Measurements from ENCODE around the gene GRHPR.
"Not testable (repeated sequence)": the region's sequence is repeated elsewhere in the genome, so short reads cannot be mapped to it uniquely, and the experiment has no call there.

Gene GRHPR

DNA sequence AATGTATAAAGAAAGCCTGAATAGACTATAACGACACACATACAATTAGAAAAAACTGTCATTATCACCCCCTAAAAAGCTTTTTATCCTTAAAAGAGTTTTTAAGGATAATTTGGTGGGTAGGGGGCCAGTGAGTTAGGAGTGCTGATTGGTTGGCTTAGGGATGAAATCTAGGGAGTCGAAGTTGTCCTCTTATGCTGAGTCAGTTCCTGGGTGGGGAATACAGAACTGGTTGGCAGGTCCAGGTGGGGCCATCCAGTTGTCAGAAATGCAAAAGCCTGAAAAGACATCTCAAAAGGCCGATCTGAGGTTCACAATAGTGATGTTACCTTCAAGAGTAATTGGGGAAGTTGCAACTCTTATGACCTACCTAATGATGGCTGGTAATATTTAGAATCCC lies 29.1 kb downstream of the GRHPR start:
- DNase-seq: no peak

DNA sequence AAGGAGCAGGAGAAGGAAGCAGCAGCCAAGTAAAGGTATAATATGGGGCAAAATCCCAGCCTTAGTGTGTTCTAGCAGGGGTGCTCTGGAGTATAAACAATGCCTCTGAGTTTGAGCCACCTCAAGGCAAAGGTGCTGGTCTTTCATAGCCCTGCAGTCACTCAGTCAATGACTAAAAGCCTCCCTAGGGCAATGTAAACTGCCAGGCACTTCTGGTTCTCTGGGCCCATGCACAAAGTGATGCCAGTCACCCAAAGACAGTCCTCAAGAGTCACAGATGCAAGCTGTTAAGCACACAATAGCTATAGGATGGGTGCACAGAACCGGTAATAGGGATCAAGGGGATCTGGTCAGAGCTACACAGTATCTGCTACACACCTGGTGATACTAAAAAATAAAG lies 30.1 kb downstream of the GRHPR start:
- no peak for DNase-seq

DNA sequence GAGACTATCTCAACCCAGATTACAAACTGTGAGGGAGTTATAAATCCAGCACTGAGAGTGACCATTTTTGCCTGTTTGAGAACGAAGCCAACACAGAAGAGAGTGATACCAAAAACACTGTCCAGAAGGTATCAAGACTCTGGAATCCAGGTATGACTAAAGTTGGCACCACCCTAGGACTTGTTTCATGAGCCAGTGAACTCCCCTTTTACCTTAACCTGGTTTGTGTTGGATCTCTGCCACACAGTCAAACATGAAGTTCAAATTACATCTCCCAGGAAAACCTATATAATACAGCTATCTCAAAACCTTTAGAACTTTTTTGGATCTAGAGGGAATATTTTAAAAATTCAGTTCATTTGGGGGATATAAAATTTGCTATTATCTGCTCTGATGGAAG lies 31.3 kb downstream of the GRHPR start:
- no peak for DNase-seq

DNA sequence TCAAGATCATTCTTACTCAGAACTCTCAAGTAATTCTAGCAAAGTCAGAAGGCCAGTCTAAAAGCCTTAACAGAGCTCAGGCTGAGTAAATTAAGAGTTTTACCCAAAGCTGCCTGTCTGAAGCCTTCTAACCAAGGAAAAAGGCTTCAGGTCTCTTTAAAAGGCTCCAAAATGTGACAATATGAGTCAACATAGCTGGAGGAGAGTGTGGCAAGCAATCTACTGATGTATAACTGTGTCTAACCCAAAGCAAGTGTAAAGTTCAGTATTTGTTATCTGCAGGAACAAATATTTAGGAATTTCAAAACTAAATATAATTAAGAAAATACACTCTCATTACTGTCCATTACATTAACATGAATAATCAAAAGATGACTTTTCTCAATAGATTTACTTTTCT lies 31.7 kb downstream of the GRHPR start:
- no peak for DNase-seq

DNA sequence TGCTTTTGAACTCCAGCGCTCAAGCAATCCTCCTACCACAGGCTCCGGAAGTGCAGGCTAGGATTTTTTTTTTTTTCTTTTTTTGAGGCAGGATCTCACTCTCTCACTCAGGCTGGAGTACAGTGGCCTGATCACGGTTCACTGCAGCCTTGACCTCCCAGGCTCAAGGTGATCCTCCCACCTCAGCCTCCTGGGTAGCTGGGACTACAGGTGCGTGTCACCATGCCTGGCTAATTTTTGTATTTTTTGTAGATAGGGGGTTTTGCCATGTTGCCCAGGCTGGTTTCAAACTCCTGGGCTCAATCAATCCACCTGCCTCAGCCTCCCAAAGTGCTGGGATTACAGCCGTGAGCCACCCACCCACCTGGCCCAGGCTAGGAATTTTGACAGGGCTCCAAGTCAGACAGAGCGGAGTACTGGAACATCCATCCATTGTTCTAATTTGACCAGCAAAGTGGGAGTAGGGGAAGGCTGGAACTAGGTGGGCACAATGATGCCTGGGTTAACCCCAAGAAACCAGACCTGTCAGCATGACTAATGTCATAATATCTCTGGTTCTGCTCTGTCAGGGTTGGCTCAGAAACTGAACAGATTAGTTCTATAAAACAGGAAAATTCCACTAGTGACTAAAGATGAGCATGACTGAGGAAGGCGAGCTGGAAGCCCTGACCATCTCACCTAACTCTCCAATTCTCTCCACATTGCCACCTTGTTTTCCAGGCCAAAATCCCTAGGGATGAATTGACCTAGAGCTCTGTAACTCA lies 33.6 kb downstream of the GRHPR start:
- no peak for DNase-seq

DNA sequence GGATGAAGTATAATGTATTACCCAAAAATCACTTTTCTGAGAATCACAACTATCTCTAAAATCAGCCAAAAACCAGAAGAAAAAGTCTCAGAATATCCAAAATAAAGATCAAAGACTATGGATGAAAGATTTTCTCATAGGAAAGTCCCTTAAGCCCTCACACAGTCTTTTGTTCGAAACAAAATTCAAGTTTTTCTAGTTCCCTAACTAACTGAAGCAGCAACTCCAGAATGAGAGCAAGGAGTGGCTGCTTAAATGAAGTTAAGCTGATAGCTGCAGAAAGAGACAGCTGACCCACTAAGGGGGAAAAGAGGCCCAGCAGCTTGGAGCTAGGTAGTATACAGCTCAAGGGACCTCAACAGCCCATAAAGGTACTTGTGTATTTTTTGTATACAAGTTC lies 34.3 kb downstream of the GRHPR start:
- no peak for DNase-seq

DNA sequence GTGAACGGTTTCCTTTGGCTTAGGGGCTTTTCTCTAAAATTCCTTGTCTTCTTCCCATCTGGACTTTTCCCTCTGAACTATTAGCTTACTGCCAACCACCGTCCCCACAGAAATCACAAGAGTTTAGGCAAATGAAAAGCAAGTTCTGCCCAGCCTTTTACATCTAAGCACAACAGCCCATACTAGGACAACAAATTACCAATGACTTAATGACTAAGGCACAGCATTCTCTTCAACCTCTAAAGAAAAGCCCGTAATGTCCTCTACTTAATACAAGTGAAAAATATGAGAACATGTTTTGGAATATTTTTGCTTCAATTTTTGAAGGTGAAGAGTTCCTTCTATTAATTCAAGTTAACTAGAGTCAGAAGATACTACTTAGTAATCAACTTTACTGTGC lies 41.5 kb downstream of the GRHPR start:
- DNase-seq: no peak

DNA sequence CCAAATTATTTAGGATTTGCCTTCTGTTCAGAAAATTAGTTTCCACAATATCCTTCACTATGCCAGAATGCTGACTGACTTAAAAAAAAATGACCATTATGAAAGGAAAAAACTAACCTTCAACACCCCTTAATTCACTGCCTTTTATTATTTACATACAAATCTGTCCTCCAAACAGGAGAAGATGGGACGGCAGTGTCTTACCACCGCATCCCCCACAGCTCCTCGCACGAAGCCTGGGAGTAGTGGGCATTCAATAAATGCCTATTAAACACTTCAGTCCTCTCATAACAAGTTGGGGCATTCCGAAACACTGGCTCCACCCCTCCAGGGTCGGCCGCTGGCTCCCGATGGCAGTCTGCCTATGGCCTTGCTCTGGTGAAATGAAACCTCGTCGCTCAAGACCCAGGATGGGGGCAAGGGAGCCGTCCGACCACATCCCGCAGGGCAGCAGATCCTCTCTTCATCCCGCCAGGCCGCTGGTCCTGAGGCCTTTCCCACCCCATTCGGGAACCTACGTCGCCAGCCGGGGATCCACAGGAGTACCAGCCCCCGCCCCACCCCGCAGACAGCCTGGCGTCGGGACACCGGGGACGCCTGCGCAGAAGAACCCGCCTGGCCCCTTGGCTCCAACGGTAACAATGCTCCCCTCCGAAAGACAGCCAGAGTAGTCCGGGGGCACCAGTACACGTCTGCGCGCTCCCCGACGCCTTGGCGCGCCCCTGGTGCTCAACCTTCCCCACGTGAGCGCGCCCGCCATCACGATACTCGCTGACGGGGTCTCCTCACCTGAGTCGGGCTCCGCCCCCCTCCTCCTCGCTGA lies 42.1 kb downstream of the GRHPR start:
- DNase-seq: peak; percentile 96

DNA sequence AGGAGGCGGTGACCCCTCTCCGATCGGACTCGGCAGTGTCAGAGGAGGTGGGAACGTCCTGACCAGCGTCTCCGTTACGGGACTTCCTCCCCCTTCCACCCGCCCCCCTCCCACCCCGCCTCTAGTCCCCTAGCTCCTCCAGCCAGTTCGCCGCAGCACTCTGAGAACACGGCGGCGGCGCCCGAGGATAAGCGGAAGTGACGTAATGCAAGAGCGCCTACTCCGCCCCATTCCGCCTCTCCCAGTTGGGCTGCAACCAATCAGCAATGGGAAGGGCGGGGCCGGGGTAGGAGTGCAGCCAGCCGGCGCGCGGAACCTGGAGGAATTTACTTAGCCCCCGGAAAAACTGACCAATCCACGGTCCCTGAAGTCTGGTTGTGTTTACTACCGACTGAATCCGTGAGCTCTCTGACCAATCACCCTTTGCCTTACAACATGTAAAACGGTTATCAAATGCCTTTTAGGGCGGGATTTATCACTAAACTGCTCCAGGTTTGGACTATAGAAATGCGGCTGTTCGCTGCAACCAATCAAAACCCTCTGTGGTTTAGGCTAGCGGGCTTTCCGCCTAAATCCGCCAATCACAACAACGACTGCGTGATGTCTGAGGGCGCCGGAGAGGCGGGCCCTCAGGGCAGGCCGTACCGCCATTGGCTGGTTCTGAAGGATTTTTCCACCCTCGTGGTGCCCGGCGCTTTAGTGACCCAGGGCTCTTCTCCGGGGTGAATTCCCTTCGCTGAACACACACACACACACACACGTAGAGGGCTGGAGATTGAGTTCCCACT lies 42.9 kb downstream of the GRHPR start, which contains the start of gene ZBTB5:
Gene ZBTB5, minus strand, starts transcription at position 202 of the 788 bp plus-strand sequence. CDS start 22,899 bp downstream, outside the sequence.
- peak; percentile 99 for DNase-seq

DNA sequence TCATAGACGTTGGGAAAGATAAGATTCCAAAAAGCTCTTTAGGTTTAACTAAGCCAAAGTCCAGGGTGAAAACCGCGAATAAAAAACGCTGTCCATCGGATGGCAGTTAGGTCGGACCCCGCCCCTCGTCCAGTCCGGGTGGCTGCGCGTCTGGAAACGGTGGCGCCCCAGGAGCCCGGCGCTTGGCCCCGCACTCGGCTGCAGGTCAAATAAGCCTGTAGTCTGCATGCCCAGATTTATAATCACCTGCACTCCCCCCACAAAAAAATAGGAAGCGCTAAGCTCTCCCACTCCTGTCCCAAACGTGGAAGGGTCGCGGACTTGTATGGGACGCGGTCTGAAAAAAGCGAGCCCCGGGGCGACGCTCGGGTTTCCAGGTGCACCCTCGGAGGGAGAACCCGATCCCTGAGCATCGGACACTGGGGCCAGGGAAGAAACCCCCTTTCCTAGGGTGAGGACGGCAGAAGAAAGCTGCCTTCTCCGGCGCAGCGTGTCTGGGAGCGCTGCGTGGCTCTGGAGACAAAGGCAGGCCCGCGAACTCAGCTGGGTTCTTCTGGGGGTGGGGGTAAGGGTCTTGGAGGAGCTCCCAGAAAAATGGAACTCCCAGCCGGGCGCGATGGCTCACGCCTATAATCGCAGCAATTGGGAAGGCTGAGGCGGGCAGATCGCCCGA lies 43.7 kb downstream of the GRHPR start:
- DNase-seq: peak; percentile 24

DNA sequence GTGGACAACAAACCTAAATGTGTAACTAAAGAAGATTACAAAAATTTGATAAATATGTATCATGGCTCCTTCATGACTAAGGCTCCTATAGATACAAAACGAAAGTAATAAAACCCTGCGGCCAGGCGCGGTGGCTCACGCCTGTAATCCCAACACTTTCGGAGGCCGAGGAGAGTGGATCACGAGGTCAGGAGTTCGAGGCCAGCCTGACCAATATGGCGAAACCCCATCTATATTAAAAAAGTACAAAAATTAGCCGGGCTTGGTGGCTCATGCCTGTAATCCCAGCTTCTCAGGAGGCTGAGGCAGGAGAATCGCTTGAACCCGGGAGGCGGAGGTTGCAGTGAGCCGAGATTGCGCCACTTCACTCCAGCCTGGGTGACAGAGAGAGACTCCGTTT lies 45.0 kb downstream of the GRHPR start:
- DNase-seq: not testable (repeated sequence)

DNA sequence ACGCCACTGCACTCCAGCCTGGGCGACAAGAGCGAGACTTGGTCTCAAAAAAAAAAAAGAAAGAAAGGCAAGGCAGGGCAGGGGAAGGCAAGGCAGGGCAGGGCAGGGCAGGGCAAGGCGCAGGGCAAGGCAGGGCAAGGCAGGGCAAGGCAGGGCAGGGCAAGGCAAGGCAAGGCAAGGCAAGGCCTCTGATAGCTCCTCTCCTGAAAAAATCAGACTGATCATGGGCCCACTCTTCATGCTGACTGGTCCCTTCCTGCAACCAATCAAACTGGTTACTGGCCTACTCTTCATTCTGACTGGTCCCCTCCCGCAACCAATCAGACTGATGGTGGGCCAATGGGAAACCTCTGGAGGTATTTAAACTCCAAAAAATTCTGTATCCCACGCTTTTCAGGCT lies 46.1 kb downstream of the GRHPR start:
- DNase-seq: no peak

DNA sequence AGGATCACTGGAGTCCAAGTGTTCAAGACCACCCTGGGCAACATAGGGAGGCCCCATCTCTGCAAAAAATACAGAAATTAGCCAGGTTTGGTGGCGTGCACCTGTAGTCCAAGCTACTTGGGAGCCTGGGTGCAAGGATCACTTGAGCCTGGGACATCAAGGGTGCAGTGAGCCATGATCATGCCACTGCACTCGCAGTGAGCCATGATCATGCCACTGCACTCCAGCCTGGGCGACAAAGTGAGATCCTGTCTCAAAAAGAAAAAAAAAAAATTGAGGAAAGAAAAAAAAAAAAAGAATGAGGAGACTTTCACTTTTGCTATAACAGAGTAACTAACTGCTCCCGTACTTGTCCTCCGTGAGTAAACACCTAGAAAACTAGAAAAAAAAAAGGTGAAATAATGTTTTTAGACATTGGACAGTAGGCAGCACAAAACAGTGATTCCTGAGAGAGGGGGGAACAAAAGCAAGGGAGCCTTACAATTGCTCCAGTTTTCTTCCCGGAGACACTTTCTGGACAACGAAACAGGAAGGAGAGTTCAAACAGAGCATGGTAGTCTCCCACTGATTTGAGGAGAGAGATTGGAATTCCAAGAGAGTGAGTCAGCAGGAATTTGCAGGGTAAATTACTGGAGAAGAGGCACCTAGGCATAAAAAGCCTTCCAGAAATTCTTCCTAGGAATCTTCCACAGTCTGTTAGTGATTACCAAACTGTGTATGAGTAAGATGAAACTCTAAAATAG lies 49.6 kb downstream of the GRHPR start:
- no peak for DNase-seq

DNA sequence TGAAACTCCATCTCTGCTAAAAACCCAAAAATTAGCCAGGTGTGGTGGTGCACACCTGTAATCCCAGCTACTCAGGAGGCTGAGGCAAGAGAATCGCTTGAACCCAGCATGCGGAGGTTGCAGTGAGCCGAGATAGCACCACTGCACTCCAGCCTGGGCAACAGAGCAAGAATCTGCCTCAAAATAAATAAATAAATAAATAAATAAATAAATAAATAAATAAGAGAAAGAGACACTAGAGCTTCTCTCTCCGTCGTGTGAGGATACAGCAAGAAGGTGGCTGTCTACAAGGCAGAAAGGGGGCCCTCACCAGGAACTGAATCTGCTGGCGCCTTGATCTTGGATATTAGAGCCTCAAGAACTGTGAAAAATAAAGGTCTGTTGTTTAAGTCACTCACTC lies 51.5 kb downstream of the GRHPR start:
- DNase-seq: not testable (repeated sequence)

DNA sequence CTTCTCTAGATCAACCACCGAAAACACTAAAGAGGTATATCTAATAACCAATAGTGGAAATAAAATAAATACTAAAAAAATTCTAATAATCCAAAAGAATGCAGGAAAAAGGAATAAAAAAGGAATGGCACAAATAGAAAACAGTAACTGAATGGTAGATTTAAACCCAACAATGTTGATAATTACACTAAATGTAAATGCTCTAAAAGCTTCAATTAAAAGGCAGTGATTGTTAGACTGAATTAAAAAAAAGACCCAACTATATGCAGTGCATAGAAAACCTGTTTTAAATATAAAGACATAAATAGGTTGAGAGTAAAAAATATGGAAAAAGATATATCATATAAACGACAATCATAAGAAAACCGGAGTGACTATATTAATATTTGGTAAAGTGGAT lies 51.9 kb downstream of the GRHPR start:
- DNase-seq: no peak

DNA sequence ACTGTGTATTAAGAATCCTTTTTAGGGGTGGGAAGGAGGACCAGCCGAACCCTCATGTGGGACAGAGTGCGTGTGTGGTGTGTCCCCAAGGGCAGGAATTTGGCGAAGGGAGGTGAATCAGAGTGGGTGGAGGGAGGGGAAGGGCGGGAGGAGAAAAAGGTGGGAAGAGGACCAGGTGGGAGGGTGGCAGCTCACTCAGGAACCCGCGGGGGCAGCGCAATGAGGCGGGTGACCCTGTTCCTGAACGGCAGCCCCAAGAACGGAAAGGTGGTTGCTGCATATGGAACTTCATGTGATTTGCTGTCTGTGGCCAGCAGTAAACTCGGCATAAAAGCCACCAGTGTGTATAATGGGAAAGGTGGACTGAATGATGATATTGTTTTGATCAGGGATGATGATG lies 54.4 kb downstream of the GRHPR start:
- DNase-seq: no peak

DNA sequence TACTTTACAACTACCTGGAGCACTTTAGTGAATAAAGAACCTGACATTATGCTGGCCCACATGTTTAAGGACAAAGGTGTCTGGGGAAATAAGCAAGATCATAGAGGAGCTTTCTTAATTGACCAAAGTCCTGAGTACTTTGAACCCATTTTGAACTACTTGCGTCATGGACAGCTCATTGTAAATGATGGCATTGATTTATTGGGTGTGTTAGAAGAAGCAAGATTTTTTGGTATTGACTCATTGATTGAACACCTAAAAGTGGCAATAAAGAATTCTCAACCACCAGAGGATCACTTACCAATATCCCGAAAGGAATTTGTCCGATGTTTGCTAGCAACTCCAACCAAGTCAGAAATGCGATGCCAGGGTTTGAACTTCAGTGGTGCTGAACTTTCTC lies 54.9 kb downstream of the GRHPR start:
- DNase-seq: not testable (repeated sequence)

DNA sequence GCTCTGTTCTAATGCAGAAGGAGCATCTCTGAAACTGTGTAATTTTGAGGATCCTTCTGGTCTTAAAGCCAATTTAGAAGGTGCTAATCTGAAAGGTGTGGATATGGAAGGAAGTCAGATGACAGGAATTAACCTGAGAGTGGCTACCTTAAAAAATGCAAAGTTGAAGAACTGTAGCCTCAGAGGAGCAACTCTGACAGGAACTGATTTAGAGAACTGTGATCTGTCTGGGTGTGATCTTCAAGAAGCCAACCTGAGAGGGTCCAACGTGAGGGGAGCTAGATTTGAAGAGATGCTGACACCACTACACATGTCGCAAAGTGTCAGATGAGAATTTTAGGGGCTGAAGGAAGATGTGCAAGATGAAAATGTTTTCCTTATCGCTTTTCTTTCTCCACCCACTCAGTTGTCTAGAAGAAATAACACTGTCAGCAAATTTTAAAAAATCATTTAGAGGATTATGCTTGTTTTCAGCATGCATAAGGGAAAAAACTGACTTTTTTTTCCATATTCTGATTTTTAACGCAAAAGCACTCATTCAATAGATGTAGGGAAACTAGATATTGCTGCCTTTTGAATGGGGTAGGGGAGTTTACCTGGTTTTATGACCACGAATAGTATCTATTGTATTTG lies 55.6 kb downstream of the GRHPR start:
- DNase-seq: not testable (repeated sequence)

DNA sequence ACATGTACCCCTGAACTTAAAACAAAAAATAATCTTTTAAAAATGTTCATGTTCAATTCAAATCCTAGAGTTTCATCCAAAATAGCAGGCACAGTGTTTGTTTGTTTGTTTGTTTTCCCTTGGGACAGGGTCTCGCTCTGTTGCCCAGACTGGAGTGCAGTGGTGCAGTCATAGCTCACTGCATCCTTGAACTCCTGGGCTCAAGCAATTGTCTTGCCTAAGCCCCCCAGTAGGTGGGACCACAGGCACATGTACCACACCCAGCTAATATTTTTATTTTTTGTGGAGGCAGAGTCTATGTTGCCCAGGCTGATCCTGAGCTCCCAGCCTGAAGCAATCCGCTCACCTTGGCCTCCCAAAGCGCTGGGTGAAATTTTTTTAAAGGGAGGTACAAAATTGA lies 58.3 kb downstream of the GRHPR start:
- DNase-seq: no peak

DNA sequence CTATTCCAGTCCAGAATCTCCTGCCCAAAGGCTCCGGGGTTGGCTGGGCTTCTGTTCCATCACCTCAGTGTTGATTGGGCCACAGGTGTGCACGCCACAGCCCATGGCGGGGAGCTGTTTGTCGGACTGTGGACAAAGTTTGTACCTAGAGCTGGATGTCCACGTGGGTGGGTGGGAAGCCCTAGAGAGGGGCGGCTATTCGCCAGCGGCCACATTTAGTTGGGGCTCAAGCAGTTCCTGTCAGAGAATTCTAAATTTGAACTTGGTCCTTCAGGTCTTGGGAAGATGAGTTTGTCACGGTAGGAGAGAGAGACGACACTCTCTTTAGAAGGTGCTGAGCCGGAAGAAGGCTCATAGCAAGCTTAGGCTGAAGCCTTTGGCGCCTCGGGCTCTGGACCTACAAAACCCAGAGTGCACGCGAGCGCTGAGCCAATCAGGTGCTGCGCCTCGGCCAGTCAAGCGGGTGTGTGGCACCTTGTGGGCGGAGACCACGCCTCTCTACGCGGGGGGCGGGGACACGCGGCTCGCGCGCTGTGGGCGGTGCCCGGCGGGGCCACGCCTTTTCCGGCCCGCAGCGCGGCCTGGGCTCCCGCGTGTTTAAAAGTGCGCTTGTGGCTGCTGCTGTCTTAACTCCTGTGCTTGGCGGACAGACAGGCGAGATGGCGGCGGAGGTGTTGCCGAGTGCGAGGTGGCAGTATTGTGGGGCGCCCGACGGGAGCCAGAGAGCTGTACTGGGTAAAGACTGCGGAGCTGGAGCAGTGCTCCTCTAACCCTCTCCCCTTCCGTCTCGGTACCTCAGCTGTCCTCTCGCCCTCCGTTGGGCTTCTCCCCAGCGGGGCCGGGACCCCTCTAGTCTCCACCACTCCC lies 63.1 kb downstream of the GRHPR start, which contains the start of gene POLR1E:
Gene POLR1E, plus strand, starts transcription at position 560 of the 867 bp plus-strand sequence. Its CDS starts 100 bp downstream, at position 660.
- peak; percentile 88 for DNase-seq
